ENCODE data around the gene ABHD4.
"Not testable (repeated sequence)": the region's sequence is repeated elsewhere in the genome, so short reads cannot be mapped to it uniquely, and the experiment has no call there.

GRCh38 chr14:22615765-22616164, 17.7 kb downstream of the ABHD4 start:
- TF ChIP-seq POLR2A (IDR thresholded peaks at IDR 0.05; ENCODE audit: low read length); NR3C1 (IDR thresholded peaks at IDR 0.05); MAX (IDR thresholded peaks at IDR 0.05); KDM1A (IDR thresholded peaks at IDR 0.05; ENCODE audit: low read depth); CTCF (IDR thresholded peaks at IDR 0.05); CBX2 (IDR thresholded peaks at IDR 0.05; ENCODE audit: borderline replicate concordance, low read depth); ZNF302 (CRISPR knock-in tag; IDR thresholded peaks at IDR 0.05); JUNB (IDR thresholded peaks at IDR 0.05); PBX3 (IDR thresholded peaks at IDR 0.05); FOSL2 (IDR thresholded peaks at IDR 0.05); FOSL2 (CRISPR knock-in tag; IDR thresholded peaks at IDR 0.05): not testable (repeated sequence)

Measured in A549 (cell line).